ENCODE results near the gene FOXJ1.
"Not testable (repeated sequence)": the region's sequence is repeated elsewhere in the genome, so short reads cannot be mapped to it uniquely, and the experiment has no call there.

The FOXJ1 gene, protein sequence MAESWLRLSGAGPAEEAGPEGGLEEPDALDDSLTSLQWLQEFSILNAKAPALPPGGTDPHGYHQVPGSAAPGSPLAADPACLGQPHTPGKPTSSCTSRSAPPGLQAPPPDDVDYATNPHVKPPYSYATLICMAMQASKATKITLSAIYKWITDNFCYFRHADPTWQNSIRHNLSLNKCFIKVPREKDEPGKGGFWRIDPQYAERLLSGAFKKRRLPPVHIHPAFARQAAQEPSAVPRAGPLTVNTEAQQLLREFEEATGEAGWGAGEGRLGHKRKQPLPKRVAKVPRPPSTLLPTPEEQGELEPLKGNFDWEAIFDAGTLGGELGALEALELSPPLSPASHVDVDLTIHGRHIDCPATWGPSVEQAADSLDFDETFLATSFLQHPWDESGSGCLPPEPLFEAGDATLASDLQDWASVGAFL

DNA sequence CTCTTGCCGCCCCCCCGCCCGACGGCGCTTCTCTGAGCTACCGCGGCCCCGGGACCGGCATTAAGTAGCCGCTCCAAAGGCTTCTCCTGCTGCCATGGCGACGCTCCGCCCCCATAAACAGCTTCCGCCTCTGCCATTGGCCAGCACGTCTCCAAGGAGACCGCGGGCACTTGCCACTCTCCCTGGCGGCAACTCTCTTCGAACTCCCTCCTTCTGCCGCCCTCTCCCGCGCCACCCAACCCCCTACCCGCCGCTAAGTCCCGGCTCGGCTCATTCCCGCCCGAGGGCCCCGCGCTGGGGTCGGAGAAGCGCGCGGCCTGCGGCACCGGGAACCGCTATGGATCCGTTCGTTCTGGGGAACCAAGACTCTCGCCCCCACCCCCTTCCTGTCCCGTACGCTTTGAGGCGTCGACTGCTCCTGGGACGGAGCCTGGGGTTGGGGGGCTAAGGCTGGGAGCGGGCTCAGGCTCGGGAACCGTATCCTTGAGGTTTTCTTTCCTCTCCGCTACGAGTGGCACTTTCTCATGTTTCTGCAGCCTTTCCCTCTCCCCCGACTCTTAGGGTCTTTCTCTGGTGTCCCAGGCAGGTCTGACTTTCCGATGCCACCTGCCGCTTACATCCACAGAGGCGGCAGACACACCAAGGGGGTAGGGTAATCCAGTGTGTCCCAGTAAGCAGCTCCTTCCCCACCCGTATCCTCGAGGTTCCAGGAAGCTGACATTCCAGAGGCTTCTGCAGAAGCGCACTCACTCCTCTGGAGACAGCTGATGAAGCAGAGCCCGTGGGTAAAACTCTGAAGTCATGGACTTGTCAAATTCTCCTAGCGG is at the start of gene FOXJ1:
FOXJ1 (minus strand) TSS at position 34 of the 827 bp plus-strand sequence. CDS start 850 bp downstream, outside the sequence.
- peak; percentile 89 for DNase-seq

DNA sequence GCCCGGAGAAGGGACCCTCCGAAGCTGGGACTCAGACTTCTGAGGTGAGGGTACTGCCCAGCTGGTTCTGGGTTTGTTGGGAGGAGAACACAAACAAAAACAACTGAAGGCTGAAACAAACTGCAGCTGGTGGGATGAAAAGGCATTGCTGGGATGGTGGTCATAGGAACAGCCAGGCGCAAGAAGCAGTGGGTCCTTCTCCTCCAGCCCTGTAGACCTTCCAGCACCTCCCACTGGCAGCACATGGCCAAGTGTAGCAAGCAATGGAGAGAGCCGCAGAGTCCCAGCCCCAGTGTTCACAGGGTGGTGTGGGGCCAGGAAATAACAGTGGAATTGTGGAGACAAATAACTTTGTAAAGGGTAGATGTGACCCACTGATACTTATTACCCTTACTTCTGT is 48.7 kb upstream of the FOXJ1 start:
- DNase-seq = no peak

DNA sequence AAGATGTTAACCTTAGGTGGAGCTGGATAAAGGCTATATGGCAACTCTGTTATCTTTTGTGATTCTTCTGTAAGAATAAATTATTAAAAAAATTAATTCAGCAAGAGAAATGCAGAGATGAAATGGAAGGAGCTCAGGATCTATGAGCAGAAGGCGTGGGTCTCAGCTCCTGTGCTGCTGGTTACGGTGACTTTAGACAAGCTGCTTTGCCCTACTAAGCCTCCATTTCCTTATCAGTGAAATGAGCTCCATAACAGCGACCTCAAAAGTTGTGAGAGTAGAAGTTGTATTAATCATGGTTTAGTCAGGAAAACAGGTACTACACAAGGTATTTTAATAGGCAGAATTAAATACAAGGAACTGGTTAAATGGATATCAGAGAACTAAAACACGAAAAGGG is 48.2 kb upstream of the FOXJ1 start:
- DNase-seq = no peak

DNA sequence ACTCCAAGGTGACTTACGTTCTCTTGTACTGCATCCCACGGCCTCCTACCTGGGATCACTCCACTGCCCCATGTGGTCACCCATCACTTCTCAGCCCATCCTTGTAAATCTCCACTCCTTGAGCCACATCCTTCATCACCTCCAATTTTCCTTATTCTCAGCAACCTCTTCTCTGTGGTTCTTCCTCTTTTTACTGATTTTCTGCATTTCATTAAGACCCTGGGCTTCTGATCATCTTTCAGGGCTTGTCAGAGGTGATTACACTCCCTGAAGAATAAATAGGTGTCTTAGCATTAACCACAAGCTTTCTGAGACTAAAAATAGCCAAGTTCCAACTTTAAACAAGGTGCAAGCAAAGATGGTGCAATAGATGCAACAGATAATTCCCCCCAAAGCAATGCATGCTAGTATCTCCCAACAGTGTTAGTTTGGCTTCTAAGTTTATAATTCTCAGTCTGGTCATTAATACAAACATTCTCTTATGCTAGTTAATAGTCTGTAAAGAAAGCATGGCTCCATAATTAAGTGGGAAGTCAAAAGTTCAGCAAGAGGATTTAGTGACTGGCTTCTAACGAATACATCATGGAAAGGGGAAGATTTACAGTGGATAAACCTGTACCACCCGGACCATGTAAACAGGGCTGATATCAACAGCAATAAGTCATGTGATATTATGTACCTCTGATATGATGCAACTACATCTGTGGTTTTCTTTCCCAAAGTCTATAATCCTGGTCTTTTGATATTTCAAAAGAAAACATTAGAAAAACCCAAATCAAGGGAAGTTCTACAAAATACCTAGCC is 47.4 kb upstream of the FOXJ1 start:
- DNase-seq = no peak

DNA sequence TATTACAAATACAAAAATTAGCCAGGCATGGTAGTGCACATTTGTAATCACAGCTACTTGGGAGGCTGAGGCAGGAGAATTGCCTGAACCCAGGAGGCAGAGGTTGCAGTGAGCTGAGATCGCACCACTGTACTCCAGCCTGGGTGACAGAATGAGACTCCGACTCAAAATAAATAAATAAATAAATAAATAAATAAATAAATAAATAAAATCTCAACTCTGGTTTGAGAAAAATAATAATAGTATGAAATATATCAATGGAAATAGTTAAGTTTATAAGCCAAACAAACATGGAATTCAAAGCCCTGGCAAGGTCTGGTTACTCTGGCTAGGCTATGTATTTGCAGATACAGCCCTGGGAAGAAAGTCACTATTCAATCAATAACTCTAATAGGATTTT is 45.7 kb upstream of the FOXJ1 start:
- not testable (repeated sequence) for DNase-seq

DNA sequence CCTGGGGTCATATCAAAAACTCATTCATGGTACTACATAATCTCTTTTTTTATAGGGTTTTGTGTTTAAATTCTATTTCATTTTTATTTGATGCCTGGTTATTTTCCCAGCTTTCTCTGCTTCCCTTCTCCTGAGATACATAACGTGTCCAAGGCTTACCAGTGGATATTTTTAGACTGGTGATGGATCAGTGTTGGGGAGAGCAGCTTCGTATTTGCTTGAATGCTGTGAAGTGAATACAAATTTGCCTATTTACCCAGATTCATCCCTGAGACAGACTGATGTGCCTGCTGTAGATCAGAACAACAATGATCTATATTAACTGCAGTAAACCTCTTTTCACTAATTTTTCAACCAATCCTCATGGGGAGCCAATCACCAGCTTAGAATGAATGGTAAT is 43.2 kb upstream of the FOXJ1 start:
- DNase-seq = no peak

DNA sequence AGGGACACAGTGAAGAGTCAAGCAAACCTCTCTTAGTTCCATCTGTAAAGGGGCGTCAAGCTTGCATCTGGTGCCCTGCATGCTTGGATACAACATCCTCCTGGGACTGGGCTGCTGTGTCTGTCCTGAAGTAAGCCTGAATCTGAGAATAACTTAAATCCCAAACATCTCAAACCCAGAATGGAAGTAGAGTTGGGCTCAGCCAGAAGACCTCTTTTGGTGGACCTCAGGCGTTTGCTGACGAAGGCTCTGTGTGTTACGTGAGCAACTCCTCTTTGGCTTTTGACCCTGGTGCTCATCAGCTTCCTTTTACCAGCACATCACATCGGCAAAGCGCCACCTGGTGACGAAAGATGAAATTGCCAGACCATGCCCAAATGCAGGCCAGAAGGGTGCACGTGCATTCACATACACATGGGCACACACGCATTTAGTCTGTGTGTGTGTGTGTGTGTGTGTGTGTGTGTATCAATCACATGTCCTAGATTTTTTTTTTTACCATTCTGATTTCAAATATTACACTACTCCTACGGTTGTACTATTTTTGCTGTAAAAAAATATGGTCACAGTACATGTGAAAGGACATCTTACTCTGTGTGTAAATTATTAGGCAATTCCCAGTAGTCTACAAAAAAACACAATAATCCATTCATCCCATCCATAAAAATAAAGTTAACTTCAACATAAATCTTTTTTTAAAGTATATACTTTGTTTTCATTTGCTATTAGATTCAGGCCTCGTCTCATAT is 41.1 kb upstream of the FOXJ1 start:
- peak; percentile 86 for DNase-seq

DNA sequence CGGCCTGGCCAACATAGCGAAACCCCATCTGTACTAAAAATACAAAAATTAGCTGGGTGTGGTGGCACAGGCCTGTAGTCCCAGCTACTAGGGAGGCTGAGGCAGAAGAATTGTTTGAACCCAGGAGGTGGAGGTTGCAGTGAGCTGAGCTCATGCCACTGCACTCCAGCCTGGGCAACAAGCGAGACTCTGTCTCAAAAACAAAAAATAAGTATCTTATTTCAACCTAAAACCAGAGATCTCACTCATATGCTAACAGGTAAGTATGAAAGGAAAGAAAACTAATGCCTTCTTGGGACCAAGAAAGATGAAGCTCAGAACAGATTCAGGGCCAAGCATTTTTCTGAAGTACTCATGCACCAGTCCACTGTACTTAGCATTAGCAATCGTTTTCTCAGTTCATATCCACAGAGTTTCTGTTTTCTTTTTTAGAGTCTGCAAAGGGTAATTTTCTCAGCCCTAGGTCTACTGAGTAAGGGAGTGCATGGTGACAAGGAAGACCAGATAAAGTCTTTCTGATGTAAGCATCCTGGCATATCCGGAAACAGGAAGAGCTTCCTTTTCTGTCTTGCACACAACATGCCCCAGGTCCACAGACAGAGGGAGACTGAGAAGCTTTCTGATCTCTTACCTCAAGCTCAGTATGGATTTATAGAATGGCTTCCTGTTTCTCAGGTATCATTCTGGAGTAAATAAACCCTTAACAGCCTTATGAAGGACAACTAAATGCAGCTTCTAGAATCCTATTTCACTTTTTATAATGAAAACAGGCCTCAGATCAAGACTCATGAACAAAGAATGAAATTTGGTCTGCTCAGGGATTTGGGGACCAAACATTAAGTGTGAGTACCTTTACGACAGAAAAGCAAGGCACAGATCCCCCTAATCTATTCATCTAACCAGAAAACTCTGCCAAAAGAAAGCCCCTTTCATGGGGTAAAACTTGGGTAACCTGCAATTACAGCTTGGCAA is 38.7 kb upstream of the FOXJ1 start:
- no peak for DNase-seq

DNA sequence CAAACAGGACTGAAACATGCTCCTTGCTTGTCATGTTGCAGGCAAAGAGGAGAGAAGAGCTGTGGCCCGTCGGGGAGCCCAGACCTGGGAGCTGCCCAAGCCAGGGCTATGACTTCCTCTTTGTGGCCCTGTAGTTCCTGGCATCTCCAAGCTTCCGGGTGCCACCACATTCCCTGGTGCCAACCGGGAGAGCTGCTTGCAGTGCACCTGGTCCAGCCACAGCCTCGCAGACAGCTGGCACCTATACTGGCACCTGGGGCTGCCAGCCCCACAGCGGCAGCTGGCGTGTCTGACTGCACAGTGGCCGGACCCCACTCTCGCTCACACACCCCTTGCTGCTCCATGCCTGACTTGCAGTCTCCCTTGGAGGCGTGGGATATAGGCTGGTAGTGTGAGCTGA is 37.1 kb upstream of the FOXJ1 start:
- no peak for DNase-seq

DNA sequence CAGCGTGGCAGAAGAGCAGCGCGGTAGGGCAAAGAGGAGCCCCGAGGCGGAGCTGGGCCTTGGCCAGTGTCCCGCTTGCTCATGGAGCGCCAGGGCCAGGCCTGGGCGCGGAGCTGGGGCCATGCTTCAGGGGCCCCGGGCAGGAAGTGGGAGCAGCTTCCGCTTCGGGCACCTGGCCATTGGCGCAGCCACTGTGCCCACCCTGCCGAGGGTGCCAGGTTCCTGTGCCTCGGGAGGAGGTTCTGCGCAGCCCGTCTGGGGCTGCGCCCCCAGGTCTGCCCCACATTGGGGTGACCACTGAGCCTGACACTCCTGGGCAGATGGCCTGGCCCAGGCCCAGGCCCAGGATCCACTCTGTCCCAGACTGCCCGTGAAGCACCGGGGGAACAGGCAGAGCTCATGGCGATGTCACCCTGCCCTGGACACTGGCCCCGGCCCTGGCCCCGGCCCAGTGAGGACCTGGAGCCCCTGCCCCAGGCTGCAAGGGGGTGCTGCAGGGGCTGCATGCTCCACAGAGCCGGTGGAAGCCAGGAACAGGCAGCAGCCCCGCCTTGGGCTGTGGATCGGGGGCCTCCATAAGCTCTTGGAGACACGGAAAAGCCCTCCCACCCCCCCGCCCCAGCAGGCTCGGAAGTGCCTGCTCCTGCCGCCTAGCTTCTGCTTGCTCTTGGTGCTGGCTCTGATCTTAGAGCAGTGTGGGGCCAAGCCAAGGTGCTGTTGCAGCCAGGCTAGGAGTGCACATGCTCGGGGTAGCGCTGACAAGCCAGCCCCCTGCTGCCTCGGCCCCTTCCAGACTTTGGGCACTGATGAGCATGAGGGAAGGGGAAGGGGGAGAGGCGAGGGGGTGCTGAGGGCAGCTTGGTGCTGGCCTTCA is 35.9 kb upstream of the FOXJ1 start:
- no peak for DNase-seq

DNA sequence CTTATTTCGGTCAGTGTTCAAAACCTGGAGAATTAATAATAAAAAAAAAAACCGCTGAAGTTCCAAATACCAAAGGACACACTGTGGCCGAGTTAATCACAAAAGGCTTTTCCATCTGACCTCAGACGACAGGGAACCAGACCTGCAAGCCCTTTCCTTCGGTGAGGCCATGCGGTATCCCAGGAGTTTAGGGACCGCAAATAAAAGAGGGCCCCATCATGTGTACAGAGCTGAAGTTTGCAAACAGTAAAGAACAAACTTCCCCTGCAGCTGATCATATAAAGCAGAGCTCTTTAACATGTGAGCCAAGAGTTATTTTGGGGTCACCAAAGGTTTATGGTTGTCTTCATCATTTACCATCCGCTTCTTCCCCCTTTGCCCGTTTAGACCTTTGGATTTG is 33.0 kb upstream of the FOXJ1 start:
- DNase-seq = no peak

DNA sequence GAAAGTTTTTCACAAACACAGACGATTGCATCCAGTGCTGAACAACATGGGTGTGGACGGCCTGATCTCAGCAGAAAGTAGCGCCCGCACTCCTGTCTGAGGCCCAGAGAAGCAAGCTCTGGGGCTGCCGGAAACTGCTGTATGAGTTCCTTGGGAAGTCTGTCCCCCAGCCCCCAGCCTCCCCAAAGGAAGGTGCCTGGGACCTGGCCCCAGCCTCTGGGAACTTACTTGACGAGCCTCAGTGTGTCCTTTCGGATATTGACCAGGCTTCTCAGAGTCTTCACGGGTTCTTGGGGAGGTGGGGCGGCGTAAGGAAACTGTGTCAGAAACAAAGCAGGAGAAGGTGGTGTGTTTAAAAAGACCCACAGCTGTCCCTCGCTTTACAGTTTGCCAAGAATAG is 32.4 kb upstream of the FOXJ1 start:
- DNase-seq = no peak

DNA sequence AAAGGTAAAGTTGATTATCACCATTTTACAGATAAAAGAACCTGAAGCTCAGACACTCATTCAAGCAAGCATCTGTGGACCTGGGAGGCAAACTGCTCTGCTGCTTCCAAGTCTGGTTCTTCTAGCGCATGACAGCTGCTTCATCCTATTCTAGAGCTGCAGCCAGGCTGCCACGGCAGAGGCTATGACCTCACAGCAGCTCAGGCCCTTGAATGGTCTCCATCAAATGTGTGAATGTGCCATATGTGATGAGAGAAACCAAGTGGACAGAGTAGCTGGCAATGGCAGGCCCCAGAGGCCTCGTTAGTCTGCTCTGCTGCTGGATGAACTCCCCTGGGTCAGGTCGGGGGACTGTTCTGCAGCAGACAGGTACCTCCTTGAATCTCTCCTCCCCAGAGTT is 30.7 kb upstream of the FOXJ1 start:
- no peak for DNase-seq

DNA sequence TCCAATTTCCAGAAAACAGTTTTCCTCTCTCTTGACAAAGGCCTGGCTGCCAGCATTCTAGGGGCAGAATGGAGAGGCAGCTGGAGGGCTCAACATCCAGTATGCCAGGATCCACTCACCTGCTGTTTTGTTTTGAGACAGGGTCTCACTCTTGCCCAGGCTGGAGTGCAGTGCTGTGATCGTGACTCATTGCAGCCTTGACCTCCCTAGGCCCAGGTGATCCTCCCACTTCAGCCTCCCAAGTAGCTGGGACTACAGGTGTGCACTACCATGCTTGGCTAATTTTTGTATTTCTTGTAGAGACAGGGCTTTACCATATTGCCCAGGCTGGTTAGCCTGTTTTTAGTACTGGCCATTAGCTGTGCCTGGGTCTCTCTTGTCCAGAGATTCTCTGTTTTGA is 29.1 kb upstream of the FOXJ1 start:
- no peak for DNase-seq

DNA sequence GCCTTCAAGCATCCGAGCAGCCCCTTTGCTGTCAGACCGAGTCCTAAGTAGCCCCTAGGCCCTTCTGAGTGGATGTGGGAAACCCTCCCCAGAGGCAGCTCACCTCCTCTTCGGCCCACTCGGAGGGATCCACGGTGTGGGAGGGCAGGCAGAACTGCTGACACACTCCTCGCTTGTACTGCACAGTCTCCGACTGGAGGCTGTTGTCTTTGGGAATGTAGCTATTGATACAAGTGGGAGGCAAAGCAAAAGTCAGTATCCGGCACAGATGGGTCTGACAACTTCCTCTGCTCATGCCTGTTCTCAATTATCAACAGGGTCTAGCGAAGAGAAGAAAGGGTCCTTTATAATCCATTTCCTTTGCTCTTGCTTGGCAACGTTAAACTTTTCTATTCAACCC is 25.9 kb upstream of the FOXJ1 start:
- DNase-seq = no peak

DNA sequence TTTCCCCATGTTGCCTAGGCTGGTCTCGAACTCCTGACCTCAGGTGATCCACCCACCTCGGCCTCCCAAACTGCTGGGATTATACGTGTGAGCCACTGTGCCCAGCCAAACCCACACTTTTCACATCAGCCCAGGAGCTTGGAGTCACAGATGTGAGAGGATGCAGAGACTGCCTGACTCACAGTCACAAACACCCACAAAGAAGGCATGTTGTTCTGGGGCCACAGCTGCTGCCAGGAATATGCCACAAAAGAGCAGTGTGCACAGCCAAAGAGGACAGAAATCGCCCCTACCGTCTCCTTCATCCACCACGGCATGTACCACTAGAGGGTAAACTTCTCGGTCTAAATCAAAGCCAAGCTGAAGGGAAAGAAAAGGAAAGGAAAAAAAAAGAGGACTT is 25.1 kb upstream of the FOXJ1 start:
- DNase-seq = no peak

DNA sequence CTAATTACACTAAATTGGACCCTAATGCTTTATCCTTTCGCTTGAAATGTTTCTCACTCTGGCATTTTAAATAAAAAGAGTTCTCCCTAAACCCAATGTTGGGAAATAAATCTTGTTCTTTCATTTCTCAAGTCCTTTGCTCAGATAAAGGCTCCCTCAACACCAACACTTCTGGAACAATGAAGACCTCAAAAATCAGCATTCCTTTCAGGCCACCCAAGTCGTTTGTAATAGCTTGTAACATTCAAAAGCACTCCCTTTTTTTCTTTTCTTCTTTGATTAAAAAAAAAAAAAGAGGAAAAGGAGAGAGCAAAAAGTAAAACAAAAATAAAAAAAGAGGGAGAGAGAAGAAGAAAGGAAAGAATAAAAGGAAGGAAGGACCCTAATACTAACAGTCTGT is 23.3 kb upstream of the FOXJ1 start:
- no peak for DNase-seq

DNA sequence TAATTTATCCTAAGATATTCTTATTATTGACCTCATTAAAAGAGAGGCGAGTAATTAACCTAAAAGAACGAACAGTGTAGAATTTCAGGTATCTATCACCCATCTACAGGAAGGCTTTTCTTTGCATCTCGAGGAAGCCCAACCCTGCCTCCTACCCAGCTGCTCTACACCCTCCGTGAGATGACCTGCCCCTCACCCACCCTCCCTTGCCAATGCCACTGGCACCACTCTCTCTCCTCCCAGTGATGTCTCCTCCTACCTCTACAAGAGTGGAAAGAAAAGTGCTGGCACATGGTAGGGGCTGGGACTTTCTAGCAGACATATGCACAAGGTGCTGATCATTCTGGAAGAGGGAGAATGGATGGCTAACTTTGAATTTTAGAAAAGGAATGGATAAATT is 22.9 kb upstream of the FOXJ1 start:
- DNase-seq = no peak

DNA sequence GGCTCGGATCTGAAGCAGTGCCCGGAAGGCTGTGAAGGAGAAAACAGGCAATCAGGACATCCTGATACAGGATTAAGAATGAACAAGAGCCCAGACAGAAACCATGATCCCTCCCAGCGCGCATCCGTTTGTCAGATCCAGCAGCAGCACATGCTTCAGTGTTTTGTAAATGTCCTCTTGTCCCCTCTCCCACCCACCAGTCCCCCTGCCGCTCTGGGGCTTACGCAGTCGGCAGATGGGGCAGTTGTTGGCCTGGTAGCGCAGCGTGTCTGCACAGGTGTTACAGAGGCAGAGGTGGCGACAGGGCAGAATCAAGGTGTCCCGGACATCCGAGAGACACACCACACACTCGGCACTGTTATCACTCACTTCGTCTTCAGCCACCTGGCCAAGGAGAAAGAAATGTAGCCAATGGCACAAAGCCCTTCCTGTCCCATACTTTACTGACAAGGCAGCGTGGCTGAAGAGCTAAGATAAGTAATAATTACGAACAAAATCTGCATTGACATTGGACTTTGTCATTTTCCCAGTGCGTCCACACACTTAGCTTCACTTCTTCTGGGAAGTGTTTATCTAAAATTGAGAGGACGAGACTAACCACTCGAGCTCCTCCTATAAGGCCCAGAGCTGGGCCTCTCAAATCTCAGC is 20.7 kb upstream of the FOXJ1 start:
- no peak for DNase-seq

All from activated CD4-positive, alpha-beta T cell treated with anti-CD3 and anti-CD28 coated beads for 1 hour (primary cell).